ENCODE data around the gene TPM4.
"Not testable (repeated sequence)": the region's sequence is repeated elsewhere in the genome, so short reads cannot be mapped to it uniquely, and the experiment has no call there.

TPM4 gene

DNA sequence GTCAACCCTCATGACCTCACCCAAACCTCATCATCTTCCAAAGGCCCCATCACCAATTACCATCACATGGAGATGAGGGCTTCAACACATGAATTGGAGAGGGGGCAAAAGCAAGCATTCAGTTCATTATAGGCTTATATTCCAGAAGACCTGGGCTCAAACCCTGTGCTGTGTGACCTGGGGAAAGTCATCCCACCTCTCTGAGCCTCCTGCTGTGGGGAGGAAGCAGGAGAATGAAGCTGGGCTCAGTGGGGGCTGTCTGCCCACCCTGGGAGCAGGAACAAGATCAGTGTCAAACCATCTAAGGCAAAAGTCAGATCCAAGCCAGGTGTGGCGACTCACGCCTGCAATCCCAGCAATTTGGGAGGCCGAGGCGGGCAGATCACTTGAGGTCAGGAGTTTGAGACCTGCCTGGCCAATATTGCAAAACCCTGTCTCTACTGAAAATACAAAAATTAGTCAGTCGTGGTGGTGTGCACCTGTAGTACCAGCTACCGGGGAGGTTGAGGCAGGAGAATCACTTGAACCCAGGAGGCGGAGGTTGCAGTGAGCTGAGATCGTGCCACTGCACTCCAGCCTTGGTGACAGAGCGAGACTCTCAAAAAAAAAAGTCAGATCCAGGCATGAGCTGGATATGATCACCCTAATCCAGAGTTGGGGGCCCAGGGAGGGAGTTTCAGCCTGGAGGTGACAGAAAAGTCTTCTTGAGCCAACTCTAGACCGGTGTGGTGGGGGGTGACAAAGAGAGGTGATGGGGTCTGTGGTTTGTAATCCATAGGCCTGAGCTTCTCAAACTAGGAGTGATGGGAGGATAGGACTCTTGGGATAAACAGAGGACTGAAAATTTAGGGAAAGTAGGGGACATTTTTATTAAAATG is 1.6 kb upstream of the TPM4 start:
- FAIRE-seq, result no peak

DNA sequence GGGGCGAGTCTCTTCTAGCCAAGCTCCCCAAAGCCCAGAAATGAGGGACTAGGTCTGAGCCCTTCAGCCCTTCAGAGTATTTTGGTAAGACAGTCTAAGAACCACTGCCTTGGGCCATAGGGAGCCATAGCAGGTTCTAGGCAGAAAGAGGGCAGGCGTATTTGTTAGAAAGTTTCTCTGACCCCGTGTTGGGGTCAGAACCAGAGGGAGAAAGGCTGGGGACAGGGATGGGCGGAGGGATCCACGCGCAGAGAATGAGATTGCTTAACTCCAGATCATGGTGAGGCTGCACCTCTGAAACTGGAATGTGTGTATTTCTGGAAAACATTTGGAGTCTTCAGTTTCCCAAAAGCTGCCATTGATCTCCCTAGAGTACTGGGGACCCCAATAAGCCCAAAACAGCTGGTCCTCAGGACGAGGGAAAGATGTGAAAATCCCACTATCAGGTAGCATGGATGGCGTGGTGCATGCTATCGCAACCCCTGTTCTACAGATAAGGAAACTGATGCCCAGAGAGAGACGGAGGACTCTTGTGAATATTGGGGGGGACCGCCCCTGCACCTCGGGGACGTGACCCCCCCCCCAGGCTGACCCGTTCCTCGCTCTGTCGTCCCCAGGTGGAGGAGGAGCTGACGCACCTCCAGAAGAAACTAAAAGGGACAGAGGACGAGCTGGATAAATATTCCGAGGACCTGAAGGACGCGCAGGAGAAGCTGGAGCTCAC is 703 bp upstream of the TPM4 start:
- FAIRE-seq, result no peak

- no peak for FAIRE-seq
Observed at GRCh38 chr19:16076958-16077611, 790 bp downstream of the TPM4 start.

GRCh38 chr19:16077984-16078758 is 1.9 kb downstream of the TPM4 start:
- no peak for FAIRE-seq

DNA sequence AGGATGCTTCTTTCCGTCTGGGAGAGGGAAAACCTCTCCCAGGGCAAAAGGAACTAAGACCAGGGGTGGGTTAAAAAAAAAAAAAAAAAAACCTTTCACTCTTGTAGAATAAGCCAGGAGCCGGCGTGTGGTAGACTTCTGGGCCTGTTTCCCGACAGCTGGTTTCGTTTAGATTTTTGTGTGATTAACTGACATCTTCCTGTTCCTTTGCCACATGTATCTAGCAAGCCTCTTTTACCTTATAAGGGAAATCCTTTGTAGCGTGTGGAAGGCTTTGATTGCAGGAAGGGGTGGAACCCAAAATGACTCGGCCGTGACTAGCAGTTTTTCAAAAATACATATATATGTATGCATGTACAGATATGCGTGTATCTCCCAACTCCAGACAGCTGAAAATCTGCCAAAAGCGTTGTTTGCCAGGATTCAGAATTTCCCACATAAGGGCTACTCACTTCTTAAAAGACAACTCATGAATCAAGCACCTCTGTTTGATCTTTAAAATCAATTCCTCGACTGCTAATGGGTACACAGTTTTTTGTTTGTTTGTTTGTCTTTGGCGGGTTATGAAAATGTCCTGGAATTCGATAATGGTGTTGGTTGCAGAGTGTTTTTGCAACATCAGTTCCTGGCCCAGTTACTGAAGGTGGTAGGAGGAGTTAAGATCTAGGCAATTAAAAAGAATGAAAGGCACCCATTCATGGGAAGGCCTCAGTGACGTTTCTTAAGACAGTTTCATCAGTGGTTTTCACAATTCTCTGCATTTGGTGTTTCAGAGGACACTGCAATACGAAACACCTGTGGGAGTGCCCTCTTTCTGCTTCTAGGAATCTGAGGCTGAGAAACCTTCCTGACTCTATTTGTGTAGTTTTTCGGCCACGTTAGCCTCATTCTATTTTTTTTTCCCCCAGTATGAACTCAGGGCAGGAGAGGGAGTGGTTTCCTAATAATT is 2.7 kb downstream of the TPM4 start:
- peak; percentile 72 for FAIRE-seq

DNA sequence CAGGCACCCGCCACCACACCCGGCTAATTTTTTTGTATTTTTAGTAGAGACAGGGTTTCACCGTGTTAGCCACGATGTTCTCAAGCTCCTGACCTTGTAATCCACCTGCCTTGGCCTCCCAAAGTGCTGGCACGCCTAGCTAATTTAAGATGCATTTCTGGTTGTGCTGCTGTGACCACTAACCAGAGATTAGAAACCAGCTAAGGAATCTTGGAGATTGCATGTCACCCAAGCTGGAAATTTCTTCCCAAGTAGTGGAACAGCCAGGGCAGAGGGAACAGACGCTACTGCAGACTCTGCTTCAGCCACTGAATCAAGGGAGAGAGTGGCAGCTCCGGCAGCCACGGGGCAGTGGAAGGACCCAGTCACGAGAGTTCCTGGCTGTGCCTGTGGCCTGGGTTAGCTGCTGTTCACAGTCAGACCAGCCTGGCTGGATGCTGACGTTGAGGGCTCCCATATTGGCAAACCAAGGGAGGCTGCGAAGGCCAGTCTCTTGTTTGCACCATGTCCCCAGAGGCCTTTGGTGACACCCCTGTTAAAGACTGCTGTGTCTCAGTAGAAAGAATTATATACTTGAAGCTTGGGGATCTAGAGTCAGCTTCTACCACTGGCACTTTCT is 7.9 kb downstream of the TPM4 start:
- no peak for FAIRE-seq

DNA sequence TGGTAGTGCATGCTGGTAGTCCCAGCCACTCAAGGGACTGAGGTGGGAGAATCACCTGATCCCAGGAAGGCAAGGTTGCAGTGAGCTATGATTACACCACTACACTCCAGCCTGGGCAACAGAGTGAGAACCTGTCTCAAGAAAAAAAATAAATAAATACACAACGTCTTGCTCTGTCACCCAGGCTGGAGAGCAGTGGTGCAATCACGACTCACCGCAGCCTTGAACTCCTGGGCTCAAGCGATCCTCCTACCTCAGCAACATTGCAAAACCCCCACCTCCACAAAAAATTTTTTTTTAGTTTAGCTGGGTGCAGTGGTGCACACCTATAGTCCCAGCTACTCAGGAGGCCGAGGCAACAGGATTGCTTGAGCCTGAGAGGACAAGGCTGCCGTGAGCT is 8.8 kb downstream of the TPM4 start:
- FAIRE-seq, result no peak

GRCh38 chr19:16087404-16087803 is 11.1 kb downstream of the TPM4 start:
- FAIRE-seq, result not testable (repeated sequence)

DNA sequence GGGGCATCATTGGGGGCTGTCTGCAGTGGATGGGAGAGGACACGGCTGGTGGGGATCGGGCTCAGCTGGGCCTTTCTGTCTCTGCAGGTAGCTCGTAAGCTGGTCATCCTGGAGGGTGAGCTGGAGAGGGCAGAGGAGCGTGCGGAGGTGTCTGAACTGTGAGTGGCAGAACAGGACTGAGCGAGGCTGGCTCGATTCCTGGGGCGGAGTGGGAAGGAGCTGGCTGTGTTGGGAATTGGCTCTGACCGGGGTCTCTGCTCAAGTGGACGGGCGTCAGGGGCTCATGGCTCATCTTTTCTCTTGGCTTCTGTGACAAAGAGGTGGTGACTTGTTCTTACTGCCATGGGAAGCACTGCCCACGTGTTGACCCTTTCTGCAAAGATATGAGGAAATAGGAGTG is 11.6 kb downstream of the TPM4 start:
- no peak for FAIRE-seq

DNA sequence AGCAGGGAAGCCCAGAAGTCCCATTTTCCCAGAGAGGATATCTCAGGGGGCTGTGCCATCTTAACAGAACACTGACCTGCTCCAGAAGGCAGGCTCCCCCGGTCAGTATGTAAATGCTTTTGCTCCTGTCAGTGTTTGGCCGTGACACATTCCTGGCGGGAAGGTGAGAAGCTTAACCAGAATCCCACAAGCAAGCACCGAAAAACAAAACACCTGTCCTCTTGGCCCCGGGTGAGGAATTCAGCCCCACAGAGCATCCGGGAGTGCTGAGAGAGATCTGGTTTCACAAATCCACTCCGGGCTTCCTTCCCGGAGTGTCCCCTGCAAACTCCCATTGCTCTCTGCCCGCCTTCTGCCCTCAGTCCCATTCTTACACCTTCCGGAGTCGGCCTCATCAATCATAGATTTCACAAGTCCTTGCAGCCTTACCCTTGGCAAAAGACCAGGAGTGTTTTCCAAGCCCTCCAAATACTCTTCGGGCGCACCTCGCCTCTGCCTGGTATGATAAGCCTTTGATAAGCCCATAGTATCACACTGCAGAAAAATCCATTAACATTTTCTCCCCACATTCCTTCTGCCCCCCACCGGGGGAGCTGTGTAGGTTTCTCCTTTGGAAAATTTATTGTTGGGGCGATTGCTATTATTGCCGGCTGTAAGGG is 12.2 kb downstream of the TPM4 start:
- FAIRE-seq, result no peak

DNA sequence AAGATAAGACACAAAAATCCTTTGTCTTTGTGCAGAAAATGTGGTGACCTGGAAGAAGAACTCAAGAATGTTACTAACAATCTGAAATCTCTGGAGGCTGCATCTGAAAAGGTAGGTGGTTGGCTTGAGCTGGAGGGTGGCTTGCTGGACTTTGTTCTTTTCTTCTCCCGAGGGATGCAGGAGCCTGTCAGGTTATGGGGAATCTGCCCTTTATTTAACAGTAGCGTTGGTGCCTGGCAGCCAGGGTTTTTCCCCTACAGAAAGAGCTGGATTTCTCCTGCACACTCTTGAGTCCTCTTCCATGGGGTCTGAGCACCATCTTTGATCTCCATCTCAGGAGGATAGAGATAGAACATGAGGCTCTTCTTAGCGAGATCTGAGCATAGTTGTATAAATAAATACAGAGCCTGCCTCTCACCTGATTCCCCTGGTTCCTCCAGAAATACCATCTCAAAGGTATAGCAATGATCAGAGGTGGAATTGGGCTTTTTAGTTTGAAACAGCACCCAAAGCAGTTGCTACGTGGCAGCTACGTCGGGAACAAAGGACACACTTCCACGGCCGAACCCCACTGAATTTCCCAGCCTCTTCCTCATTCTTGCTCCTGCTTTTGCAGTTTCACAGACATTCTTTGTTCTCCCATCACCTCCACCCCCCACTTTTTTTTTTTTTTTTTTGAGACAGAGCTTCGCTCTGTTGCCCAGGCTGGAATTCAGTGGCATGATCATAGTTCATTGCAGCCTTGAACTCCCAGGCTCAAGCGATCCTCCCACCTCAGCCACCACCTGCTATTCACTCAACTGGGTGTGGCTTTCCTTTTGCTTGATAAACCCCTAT is 12.9 kb downstream of the TPM4 start:
- no peak for FAIRE-seq

DNA sequence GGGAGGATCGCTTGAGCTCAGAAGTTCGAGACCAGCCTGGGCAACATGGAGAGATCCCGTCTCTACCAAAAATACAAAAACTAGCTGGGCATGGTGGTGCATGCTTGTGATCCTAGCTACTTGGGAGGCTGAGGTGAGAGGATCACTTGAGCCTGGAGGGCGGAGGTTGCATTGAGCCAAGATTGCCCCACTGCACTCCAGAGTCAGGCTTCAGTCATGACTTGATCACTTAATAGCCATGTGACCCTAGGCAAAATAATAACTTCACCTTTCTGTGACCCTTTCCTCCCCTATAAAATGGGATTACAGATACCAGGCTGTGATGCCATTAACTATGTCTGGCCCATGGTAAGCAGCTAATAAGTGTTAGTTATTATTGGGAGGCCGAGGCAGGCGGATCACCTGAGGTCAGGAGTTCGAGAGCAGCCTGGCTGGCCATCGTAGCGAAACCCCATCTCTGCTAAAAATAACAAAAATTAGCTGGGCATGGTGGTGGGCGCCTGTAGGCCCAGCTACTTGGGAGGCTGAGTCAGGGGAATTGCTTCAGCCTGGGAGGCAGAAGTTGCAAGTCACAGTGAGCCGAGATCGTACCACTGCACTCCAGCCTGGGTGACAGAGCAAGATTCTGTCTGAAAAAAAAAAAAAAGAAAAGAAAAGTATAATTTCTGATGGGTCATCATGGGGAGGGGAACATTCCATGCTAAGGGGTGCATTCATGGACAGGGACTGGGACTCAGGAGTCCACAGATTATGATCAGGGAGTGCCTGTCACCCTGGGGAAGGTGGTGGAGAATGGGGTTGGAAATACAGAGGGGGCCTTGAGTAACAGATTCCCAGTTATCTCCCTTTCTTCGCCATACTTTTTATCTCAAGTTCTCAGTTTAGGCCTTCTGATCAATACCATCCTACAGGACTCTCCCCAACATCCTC is 15.5 kb downstream of the TPM4 start:
- no peak for FAIRE-seq

DNA sequence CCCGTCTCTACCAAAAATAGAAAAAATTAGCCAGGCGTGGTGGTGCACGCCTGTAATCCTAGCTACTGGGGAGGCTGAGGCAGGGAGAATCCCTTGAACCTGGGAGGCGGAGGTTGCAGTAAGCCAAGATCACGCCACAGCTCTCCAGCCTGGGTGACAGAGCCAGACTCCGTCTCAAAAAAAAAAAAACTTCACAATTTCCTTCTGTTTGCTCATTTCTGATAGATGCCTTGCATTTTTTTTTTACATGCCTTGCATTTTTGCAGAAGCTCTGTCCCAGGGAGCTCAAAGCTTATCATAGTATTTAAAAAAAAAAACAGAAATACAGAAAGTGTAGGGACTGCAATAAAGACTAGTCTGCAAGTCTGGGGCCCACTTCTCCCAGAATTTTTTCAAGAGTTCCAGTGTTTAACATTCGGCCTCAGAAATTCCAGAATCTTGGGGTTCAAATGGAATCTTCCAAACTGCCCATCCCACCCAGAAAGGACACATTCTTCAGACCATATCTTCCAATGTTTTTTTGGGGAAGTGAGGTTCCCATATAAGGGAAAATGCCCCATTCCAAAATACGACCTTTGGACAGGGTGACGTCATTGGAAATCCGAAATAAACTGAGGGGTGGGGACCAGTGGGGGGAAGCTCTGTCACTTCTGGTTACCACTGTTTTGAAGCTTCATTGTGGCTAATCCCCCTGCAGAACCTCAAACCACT is 18.2 kb downstream of the TPM4 start:
- no peak for FAIRE-seq

GRCh38 chr19:16095071-16095571 is 18.8 kb downstream of the TPM4 start:
- FAIRE-seq, result no peak

DNA sequence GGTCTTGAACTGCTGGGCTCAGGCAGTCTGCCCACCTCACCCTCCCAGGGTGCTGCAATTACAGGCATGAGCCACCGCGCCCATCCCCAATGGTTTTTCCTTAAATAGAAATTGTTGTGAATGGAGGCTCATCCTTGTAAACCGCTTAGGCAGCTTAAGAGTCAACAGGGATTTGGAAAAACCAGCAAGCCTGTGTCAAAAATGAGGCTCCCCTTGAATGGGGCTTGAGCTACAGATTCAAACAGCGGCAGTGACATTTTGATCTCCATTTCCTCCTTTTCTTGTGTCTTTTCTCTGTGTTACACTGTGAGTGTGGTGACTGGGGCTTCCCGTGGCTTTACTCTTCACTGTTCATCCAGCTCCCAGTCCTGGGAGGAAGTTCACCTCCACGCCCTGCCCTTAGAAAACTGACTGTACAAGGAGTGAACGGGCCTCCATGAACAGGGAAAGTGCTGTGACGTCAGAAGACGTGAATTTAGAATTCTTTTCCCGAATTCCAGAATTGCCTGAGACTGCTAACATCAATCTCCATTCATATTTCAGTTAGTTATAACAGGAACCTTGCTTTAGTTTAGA is 20.1 kb downstream of the TPM4 start:
- no peak for FAIRE-seq

DNA sequence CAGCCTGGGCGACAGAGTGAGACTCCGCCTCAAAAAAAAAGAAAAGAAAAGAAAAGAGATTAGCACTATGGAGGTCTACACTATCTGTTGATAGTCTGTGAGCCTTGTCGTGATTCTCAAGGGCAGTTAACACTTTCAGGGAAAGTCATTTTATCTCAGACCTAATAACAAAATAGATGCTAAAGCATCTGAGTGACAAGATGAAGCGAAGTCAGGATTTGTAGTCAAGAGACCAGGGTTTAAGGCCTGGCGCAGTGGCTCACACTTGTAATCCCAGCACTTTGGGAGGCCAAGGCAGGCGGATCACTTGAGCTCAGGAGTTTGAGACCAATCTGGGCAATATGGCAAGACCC is 22.1 kb downstream of the TPM4 start:
- FAIRE-seq, result no peak

- FAIRE-seq, result no peak
Observed at GRCh38 chr19:16098821-16099220, 22.5 kb downstream of the TPM4 start.

Measured in endometrium (tissue), 2 donors.